ENCODE measurements around the gene FDXR. TPM values are rescaled to one million over a fixed set of nuclear protein-coding genes. Genes with fewer than 3 reads are reported as not detected.
A peak's percentile ranks its signal among the peaks of the same experiment; 100 is the strongest.

Gene FDXR
- polyA plus RNA-seq, 1 donor from 2014 or later, result 14.4 TPM

GRCh38 chr17:74843352-74843627 is 29.5 kb downstream of the FDXR start:
- H2AFZ ChIP-seq (ENCODE audit: low read depth, low read length), result no peak overlapping the region
- TF ChIP-seq, protein P1, sequence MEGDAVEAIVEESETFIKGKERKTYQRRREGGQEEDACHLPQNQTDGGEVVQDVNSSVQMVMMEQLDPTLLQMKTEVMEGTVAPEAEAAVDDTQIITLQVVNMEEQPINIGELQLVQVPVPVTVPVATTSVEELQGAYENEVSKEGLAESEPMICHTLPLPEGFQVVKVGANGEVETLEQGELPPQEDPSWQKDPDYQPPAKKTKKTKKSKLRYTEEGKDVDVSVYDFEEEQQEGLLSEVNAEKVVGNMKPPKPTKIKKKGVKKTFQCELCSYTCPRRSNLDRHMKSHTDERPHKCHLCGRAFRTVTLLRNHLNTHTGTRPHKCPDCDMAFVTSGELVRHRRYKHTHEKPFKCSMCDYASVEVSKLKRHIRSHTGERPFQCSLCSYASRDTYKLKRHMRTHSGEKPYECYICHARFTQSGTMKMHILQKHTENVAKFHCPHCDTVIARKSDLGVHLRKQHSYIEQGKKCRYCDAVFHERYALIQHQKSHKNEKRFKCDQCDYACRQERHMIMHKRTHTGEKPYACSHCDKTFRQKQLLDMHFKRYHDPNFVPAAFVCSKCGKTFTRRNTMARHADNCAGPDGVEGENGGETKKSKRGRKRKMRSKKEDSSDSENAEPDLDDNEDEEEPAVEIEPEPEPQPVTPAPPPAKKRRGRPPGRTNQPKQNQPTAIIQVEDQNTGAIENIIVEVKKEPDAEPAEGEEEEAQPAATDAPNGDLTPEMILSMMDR (IDR thresholded peaks at IDR 0.05; ENCODE audit: poor library complexity, severe bottlenecking), result no peak
- no peak for TF ChIP-seq RAD21 (conservative IDR thresholded peaks at IDR 0.05)
- TF ChIP-seq SMC3 (conservative IDR thresholded peaks at IDR 0.05; ENCODE audit: poor library complexity), result no peak
- TF ChIP-seq TAF1 (IDR thresholded peaks at IDR 0.05; ENCODE audit: low read depth), result no peak
- no peak for TF ChIP-seq EP300 (conservative IDR thresholded peaks at IDR 0.05; ENCODE audit: poor library complexity, severe bottlenecking)
- no peak for TF ChIP-seq EZH2 (IDR thresholded peaks at IDR 0.05; ENCODE audit: borderline replicate concordance, insufficient read depth, low read length, poor library complexity, severe bottlenecking)
- TF ChIP-seq MXI1 (conservative IDR thresholded peaks at IDR 0.05; ENCODE audit: poor library complexity, severe bottlenecking), result no peak
- TF ChIP-seq POLR2AphosphoS5 (IDR thresholded peaks at IDR 0.05), result no peak
- no peak for TF ChIP-seq REST (IDR thresholded peaks at IDR 0.05; ENCODE audit: borderline replicate concordance)
- no peak overlapping the region for H3K4me2 ChIP-seq (ENCODE audit: low read length)
- no peaks in the 10 kb centered on the region for H3K36me3 ChIP-seq (ENCODE audit: insufficient read depth, low read length)
- no peaks in the 10 kb centered on the region for H3K79me2 ChIP-seq (replicated peaks; ENCODE audit: insufficient read depth, low read length)
- H3K9me3 ChIP-seq (ENCODE audit: low read length), result no peaks in the 10 kb centered on the region
- no peaks in the 10 kb centered on the region for H3K9me2 ChIP-seq (ENCODE audit: insufficient read depth, low read length)
- H3F3A ChIP-seq (ENCODE audit: insufficient read depth, low read length, poor library complexity, severe bottlenecking), result no peaks in the 10 kb centered on the region
- peaks cover 28% of the 10 kb centered on the region for H3K27me3 ChIP-seq (ENCODE audit: insufficient read depth, low read depth, low read length)
- no peak overlapping the region for H3K4me3 ChIP-seq (ENCODE audit: low read length)
- no peak overlapping the region for H3K9ac ChIP-seq (ENCODE audit: low read length)
- no peak overlapping the region for H3K27ac ChIP-seq (ENCODE audit: low read length)
- H4K20me1 ChIP-seq (ENCODE audit: insufficient read depth), result no peaks in the 10 kb centered on the region

- H3K9ac ChIP-seq (ENCODE audit: low read length), result no peak overlapping the region
- no peak overlapping the region for H2AFZ ChIP-seq (ENCODE audit: low read depth, low read length)
- no peak overlapping the region for H3K4me2 ChIP-seq (ENCODE audit: low read length)
- no peaks in the 10 kb centered on the region for H4K20me1 ChIP-seq (ENCODE audit: insufficient read depth)
- H3K27ac ChIP-seq (ENCODE audit: low read length), result no peak overlapping the region
- H3F3A ChIP-seq (ENCODE audit: insufficient read depth, low read length, poor library complexity, severe bottlenecking), result no peaks in the 10 kb centered on the region
- no peaks in the 10 kb centered on the region for H3K9me3 ChIP-seq (ENCODE audit: low read length)
- H3K4me3 ChIP-seq (ENCODE audit: low read length), result no peak overlapping the region
- H3K27me3 ChIP-seq (ENCODE audit: insufficient read depth, low read depth, low read length), result peaks cover 28% of the 10 kb centered on the region
- TF ChIP-seq MXI1 (conservative IDR thresholded peaks at IDR 0.05; ENCODE audit: poor library complexity, severe bottlenecking), result no peak
- TF ChIP-seq, protein P1 (IDR thresholded peaks at IDR 0.05; ENCODE audit: poor library complexity, severe bottlenecking), result peak; percentile 49
- no peaks in the 10 kb centered on the region for H3K36me3 ChIP-seq (ENCODE audit: insufficient read depth, low read length)
- H3K79me2 ChIP-seq (replicated peaks; ENCODE audit: insufficient read depth, low read length), result no peaks in the 10 kb centered on the region
- no peaks in the 10 kb centered on the region for H3K9me2 ChIP-seq (ENCODE audit: insufficient read depth, low read length)
These were observed 30.0 kb downstream of the FDXR start for GRCh38 chr17:74842599-74843351.

All from neural cell (in vitro differentiated cells).